HG02884 (cell line): ENCODE data around the gene CTTNBP2.

ENCODE experiments used
- ATAC-seq: cut with Tn5 transposase; IDR thresholded peaks from one replicate; pipeline ENCODE4 v1.9.1; 2021; ENCODE audit warnings: mild to moderate bottlenecking, moderate library complexity; ENCODE audit not compliant: unreplicated experiment

Gene CTTNBP2

GRCh38 chr7:117873310-117874190 is at the start of gene CTTNBP2:
Gene CTTNBP2, minus strand, starts transcription at chr7:117873441. Its CDS starts 26 bp downstream, at chr7:117873415.
- no peak for ATAC-seq

- no peak for ATAC-seq
Measured at GRCh38 chr7:117916309-117916708, 43.1 kb upstream of the CTTNBP2 start.

GRCh38 chr7:117912421-117912820 is 39.2 kb upstream of the CTTNBP2 start:
- ATAC-seq: no peak

GRCh38 chr7:117908031-117908795 is 35.0 kb upstream of the CTTNBP2 start:
- no peak for ATAC-seq

GRCh38 chr7:117907049-117907640 is 33.9 kb upstream of the CTTNBP2 start:
- no peak for ATAC-seq

- ATAC-seq: no peak
Measured at GRCh38 chr7:117902314-117902889, 29.2 kb upstream of the CTTNBP2 start.

GRCh38 chr7:117901089-117901797 is 28.0 kb upstream of the CTTNBP2 start:
- ATAC-seq: no peak

GRCh38 chr7:117896339-117896738 is 23.1 kb upstream of the CTTNBP2 start:
- no peak for ATAC-seq

- no peak for ATAC-seq
Measured at GRCh38 chr7:117895276-117895675, 22.0 kb upstream of the CTTNBP2 start.

GRCh38 chr7:117894037-117894436 is 20.8 kb upstream of the CTTNBP2 start:
- ATAC-seq: no peak

- ATAC-seq: no peak
Measured at GRCh38 chr7:117892821-117893220, 19.6 kb upstream of the CTTNBP2 start.

- no peak for ATAC-seq
Measured at GRCh38 chr7:117889611-117890010, 16.4 kb upstream of the CTTNBP2 start.

GRCh38 chr7:117888627-117889026 is 15.4 kb upstream of the CTTNBP2 start:
- ATAC-seq: no peak

GRCh38 chr7:117882594-117882993 is 9.4 kb upstream of the CTTNBP2 start:
- no peak for ATAC-seq

- ATAC-seq: no peak
Measured at GRCh38 chr7:117876761-117877160, 3.5 kb upstream of the CTTNBP2 start.

- ATAC-seq: no peak
Measured at GRCh38 chr7:117875566-117875965, 2.3 kb upstream of the CTTNBP2 start.

GRCh38 chr7:117874191-117874700 is 1.0 kb upstream of the CTTNBP2 start:
- ATAC-seq: no peak

GRCh38 chr7:117872561-117873309 is 506 bp downstream of the CTTNBP2 start:
- ATAC-seq: no peak

GRCh38 chr7:117871778-117872538 is 1.3 kb downstream of the CTTNBP2 start:
- ATAC-seq: no peak
